ENCODE measurements around the gene KRT80.

Gene KRT80

DNA sequence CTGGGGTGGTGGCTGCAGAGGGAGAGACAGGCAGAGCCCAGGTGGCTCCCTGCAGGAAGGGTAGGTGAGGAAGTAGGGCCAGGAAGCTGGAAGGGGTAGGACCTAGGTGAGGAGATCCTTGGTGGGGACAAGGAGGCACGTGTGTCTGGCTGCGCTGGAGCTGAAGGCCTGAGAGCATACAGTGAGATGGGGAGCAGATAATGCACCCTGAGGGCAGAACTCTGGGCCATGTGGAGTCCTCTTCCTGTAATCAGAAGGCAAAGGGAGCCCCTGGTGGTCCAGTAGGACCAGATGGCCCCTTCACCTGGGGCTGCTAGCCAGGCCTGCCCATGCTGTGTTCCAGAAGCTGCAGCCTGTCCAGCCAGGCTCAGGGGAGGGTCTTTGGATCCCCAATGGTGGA is 15.3 kb upstream of the KRT80 start:
- Histone ChIP-seq H3K4me2 (ENCODE audit: low read length) (no peak overlapping the region), H3K36me3 (ENCODE audit: insufficient read depth, low read length) (no peaks in the 10 kb centered on the region), H3K9me3 (replicated peaks; ENCODE audit: low read length) (no peaks in the 10 kb centered on the region), H3K9ac (ENCODE audit: low read depth, low read length) (no peak overlapping the region), H3K4me1 (ENCODE audit: control insufficient read depth, insufficient read depth, low read length) (peaks cover 55% of the 10 kb centered on the region), H3K4me3 (ENCODE audit: low read length) (no peak overlapping the region), H3K27me3 (ENCODE audit: control insufficient read depth, insufficient read depth, low read length) (no peaks in the 10 kb centered on the region)

- Histone ChIP-seq H3K4me2 (ENCODE audit: low read length) (no peak overlapping the region), H3K9me3 (replicated peaks; ENCODE audit: low read length) (no peaks in the 10 kb centered on the region), H3K36me3 (ENCODE audit: insufficient read depth, low read length) (no peaks in the 10 kb centered on the region), H3K9ac (ENCODE audit: low read depth, low read length) (no peak overlapping the region), H3K27me3 (ENCODE audit: control insufficient read depth, insufficient read depth, low read length) (no peaks in the 10 kb centered on the region), H3K4me1 (ENCODE audit: control insufficient read depth, insufficient read depth, low read length) (peaks cover 61% of the 10 kb centered on the region), H3K4me3 (ENCODE audit: low read length) (no peak overlapping the region)
These were observed 14.7 kb upstream of the KRT80 start for GRCh38 chr12:52206304-52207040.

DNA sequence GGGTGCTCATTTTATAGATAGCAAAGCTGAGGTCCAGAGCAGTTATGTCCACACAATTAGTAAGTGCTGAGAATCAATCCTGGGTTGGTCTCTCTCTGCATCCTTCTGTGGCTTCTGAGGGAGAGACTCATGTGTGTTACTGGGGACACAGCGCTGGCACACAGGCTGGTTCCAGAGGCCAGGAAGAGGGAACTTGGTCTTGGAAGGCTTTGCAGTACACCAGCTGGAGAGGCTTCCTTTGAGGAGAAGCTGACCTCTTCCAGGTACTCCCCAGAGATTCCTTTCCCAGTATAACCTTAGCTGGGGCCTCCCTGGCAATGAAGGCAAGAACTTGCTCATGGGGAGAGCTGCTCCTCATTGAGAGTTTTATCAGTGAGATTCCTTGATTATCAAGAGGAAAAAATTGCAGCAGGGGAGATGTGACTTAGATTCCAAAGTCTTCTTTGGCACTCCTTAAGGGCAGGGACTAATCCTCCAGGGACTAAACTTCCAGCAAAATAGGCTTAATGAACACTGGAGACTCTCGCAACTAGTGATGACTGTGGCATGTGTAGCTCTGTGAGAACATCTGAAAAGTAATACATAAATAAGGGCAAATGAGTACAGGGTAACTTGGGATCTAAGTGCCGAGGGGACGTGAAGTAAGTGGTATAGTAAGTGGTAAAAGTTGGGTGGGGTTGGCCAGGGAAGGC is 13.9 kb upstream of the KRT80 start:
- Histone ChIP-seq H3K36me3 (ENCODE audit: insufficient read depth, low read length) (no peaks in the 10 kb centered on the region), H3K4me1 (ENCODE audit: control insufficient read depth, insufficient read depth, low read length) (peaks cover 66% of the 10 kb centered on the region), H3K4me2 (ENCODE audit: low read length) (no peak overlapping the region), H3K4me3 (ENCODE audit: low read length) (no peak overlapping the region), H3K9ac (ENCODE audit: low read depth, low read length) (peak overlapping the region; percentile 7), H3K27me3 (ENCODE audit: control insufficient read depth, insufficient read depth, low read length) (no peaks in the 10 kb centered on the region), H3K9me3 (replicated peaks; ENCODE audit: low read length) (no peaks in the 10 kb centered on the region)

DNA sequence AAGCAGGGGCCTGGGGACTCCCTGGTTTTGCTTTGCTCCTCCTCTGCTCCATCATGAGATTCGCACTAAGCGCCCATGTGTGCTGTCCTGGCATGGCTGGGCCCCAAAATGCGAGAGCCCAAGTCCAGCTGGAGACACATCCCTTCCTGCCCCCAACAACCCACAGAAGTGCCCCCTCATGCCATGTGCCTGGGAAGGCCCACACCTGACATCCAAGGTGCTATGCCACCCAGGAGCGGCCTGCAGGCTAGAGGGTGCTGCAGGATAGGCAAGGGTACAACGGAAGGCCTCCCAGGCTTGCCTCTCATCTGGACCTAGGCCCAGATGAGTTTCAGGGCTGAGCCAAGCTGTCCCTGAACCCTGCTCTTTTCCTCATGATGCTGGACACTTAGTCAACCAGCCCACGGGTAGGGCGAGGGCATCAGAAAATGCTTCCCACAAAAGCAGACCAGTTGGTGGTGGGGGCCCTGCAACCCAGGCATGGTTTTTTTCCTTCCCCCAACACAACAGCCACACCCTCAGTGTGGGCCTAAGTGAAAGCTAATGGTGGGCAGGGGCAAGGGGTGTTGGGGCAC is 13.2 kb upstream of the KRT80 start:
- H3K36me3 ChIP-seq (ENCODE audit: insufficient read depth, low read length) = no peaks in the 10 kb centered on the region
- H3K4me1 ChIP-seq (ENCODE audit: control insufficient read depth, insufficient read depth, low read length) = peaks cover 73% of the 10 kb centered on the region
- no peaks in the 10 kb centered on the region for H3K9me3 ChIP-seq (replicated peaks; ENCODE audit: low read length)
- no peaks in the 10 kb centered on the region for H3K27me3 ChIP-seq (ENCODE audit: control insufficient read depth, insufficient read depth, low read length)
- peak overlapping the region; percentile 15 for H3K4me2 ChIP-seq (ENCODE audit: low read length)
- H3K9ac ChIP-seq (ENCODE audit: low read depth, low read length) = no peak overlapping the region
- no peak overlapping the region for H3K4me3 ChIP-seq (ENCODE audit: low read length)

DNA sequence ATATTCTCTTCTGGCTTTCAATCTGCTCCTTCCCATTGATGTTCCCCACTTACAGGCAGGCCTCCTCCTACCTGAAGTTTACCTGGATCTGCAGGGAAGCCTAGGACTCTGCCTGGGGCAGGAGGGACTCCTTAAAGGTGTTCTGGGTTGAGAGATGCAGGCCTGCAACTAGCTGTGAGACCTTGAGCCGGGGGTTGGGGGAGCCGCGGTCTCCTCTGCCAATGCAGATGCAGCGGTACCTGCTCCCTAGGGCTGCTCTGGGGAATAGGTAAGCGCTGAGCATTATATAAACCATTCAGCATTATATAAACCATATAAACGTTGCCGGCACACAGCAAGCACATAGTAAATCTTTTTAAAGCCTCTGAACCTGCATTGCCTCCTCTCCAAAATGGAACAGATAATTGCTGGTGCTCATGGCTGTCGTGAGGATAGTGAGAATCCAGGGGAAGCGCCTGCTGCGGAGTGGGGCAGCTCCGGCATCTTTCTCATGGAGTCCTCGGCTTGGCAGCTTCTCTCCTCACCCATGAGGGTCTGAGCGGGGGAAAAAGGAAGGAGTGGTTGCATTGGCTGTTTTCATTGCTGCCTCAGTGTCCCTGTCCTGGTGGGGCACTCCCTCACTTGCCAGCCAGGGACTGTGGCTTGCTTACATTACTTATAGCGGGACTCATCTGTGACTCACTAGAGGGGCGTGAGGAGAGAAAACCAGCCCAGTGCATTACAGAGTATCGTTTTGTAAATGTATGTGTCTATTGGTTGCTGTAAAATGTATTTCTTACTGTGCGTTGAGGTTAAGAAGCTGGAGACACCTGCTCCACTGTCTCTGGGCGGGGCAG is 12.5 kb upstream of the KRT80 start:
- no peaks in the 10 kb centered on the region for H3K27me3 ChIP-seq (ENCODE audit: control insufficient read depth, insufficient read depth, low read length)
- no peak overlapping the region for H3K4me3 ChIP-seq (ENCODE audit: low read length)
- H3K9ac ChIP-seq (ENCODE audit: low read depth, low read length) = no peak overlapping the region
- H3K36me3 ChIP-seq (ENCODE audit: insufficient read depth, low read length) = no peaks in the 10 kb centered on the region
- peaks cover 80% of the 10 kb centered on the region for H3K4me1 ChIP-seq (ENCODE audit: control insufficient read depth, insufficient read depth, low read length)
- peak overlapping the region; percentile 15 for H3K4me2 ChIP-seq (ENCODE audit: low read length)
- H3K9me3 ChIP-seq (replicated peaks; ENCODE audit: low read length) = no peaks in the 10 kb centered on the region

- Histone ChIP-seq H3K27me3 (ENCODE audit: control insufficient read depth, insufficient read depth, low read length) (no peaks in the 10 kb centered on the region), H3K36me3 (ENCODE audit: insufficient read depth, low read length) (no peaks in the 10 kb centered on the region), H3K9me3 (replicated peaks; ENCODE audit: low read length) (no peaks in the 10 kb centered on the region), H3K4me3 (ENCODE audit: low read length) (peak overlapping the region; percentile 1), H3K4me2 (ENCODE audit: low read length) (peak overlapping the region; percentile 54), H3K9ac (ENCODE audit: low read depth, low read length) (peak overlapping the region; percentile 71), H3K4me1 (ENCODE audit: control insufficient read depth, insufficient read depth, low read length) (peaks cover 89% of the 10 kb centered on the region)
These were observed 11.5 kb upstream of the KRT80 start for GRCh38 chr12:52203079-52203921.

DNA sequence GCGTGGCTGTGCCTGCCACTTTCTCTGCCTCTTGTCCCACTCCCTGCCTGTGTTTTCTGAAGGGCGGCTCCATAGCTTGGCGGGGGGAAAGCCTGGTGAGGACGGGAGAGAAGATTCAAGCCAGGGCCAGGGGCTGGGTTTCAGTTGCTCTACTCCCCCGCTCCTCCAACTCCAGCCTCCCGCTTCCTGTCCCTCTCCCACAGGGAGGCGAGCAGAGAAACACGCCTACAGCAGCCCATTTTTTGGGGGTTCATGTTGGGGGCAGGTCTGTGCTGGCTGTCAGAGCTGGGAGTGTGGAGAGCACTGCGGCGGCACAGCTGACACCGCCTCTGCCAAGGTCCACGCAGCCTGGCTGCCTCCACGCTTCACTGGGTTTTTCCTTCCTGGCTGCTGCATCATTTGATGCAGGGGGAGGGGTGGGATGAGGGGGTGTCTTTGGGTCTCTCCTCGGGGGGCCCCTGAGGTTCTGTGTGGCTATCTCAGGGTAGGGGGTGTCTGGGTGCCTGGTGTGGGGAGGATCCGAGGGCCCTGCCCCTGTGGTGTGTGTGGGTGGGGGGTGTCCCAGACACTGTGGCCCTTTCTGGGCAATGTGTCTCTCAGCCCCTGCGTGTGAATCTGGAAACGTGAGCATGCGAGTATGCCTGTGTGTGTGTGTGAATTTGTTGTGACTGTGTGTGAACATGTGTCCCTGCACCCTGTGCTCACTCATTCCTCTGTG is 10.7 kb upstream of the KRT80 start:
- Histone ChIP-seq H3K9ac (ENCODE audit: low read depth, low read length) (peak overlapping the region; percentile 71), H3K4me2 (ENCODE audit: low read length) (peak overlapping the region; percentile 54), H3K9me3 (replicated peaks; ENCODE audit: low read length) (no peaks in the 10 kb centered on the region), H3K4me3 (ENCODE audit: low read length) (peak overlapping the region; percentile 26), H3K36me3 (ENCODE audit: insufficient read depth, low read length) (no peaks in the 10 kb centered on the region), H3K27me3 (ENCODE audit: control insufficient read depth, insufficient read depth, low read length) (no peaks in the 10 kb centered on the region), H3K4me1 (ENCODE audit: control insufficient read depth, insufficient read depth, low read length) (peaks cover 89% of the 10 kb centered on the region)

GRCh38 chr12:52201451-52201839 is 9.6 kb upstream of the KRT80 start:
- H3K9me3 ChIP-seq (replicated peaks; ENCODE audit: low read length) = no peaks in the 10 kb centered on the region
- H3K4me1 ChIP-seq (ENCODE audit: control insufficient read depth, insufficient read depth, low read length) = peaks cover 86% of the 10 kb centered on the region
- no peak overlapping the region for H3K9ac ChIP-seq (ENCODE audit: low read depth, low read length)
- no peak overlapping the region for H3K4me3 ChIP-seq (ENCODE audit: low read length)
- H3K36me3 ChIP-seq (ENCODE audit: insufficient read depth, low read length) = no peaks in the 10 kb centered on the region
- no peak overlapping the region for H3K4me2 ChIP-seq (ENCODE audit: low read length)
- no peaks in the 10 kb centered on the region for H3K27me3 ChIP-seq (ENCODE audit: control insufficient read depth, insufficient read depth, low read length)

DNA sequence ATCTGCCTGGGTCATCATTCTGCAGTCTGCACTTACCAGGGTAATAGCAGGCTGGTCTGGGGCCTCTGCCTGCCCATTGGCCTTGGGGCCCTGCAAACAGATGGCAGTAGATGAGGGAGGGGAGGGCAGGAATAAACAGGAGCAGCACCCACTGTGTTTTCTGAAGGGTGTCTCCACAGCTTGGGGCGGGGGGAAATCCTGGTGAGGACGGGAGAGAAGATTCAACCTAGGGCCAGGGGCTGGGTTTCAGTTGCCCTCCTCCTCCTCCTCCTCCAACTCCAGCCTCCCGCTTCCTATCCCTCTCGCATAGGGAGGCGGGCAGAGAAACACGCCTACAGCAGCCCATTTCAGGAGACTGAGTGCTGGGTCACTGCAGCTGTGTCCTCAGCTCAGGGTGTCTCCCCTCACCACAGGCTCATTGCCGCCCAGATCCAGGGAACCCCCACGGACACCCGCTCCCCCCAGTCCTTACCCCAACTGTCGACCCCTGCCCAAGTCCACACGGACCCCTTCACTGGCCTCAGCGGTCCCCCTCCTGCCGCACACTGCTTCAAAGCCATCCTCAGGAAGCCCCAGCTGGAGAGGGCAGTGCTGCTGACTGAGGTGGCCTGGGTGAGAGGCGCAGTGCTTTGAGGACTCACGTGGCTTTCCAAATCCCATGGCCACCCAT is 9.1 kb upstream of the KRT80 start:
- Histone ChIP-seq H3K4me2 (ENCODE audit: low read length) (no peak overlapping the region), H3K9ac (ENCODE audit: low read depth, low read length) (no peak overlapping the region), H3K36me3 (ENCODE audit: insufficient read depth, low read length) (no peaks in the 10 kb centered on the region), H3K27me3 (ENCODE audit: control insufficient read depth, insufficient read depth, low read length) (no peaks in the 10 kb centered on the region), H3K9me3 (replicated peaks; ENCODE audit: low read length) (no peaks in the 10 kb centered on the region), H3K4me1 (ENCODE audit: control insufficient read depth, insufficient read depth, low read length) (peaks cover 81% of the 10 kb centered on the region), H3K4me3 (ENCODE audit: low read length) (no peak overlapping the region)
